NK-92 treated with Interleukin-12 subunit alpha and Interleukin-12 subunit beta, amount 100 ng/mL, for 24 hours (cell line): Measurements from ENCODE around the gene ADGRD1.
"Not testable (repeated sequence)": the region's sequence is repeated elsewhere in the genome, so short reads cannot be mapped to it uniquely, and the experiment has no call there.

Experiments
- DNase-seq: peaks from one replicate; lab custom pipeline; 2025; lab: John Stamatoyannopoulos, UW

Gene ADGRD1

DNA sequence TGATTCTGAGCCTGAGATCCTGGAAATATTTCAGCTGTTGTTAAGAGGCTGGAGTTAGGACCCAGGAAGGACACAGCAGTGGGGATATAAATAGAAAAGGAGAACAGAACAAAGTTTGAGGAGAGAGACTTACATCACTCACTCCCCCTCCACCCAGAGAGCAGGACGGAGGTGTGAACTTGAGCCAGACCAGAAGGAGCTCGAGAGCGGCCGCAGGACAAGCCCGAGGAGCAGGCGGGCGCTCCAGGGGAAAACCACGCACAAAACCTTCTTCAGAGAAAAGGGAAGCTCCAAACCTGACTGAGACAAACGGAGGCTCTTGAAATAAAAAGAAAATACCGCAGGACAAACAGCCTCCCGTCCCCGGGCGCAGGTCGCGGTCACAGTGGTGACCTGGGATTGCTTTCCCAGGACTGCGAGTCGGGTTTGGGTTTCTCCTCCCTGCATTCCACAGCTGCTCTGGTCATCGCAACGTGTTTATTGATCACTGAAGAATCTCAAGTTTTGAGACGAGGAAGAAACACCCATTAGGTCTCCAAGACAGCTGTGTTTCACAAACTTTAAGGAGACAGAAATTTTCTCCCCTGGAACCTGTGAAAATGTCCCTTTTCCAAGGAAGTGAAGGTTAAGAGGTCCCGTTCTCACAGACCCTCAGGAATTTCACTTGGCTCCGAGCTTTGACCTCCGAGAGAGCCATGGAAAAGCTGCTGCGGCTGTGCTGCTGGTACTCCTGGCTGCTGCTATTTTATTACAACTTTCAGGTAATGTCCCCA is at the start of gene ADGRD1:
Gene ADGRD1 (plus strand): TSS at position 137 of the 773 bp plus-strand sequence. CDS start 559 bp downstream, at position 696.
- DNase-seq = no peak

DNA sequence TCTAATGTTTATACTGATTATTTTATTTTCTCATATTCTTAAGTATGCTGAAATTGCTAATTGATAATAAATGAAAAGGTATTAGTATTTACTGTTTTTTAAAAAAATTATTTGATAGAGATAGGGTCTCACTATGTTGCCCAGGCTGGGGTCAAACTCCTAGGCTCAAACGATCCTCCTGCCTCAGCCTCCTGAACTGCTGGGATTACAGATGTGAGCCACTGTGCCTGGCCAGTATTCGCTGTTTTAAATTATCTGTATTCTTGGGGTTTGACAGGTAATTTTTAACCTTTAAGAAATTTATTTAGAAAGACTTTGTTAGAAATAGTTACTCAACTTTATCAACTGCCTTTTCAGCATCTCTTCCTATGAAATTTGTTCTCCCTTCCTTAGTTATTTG is 49.6 kb upstream of the ADGRD1 start:
- DNase-seq = no peak

DNA sequence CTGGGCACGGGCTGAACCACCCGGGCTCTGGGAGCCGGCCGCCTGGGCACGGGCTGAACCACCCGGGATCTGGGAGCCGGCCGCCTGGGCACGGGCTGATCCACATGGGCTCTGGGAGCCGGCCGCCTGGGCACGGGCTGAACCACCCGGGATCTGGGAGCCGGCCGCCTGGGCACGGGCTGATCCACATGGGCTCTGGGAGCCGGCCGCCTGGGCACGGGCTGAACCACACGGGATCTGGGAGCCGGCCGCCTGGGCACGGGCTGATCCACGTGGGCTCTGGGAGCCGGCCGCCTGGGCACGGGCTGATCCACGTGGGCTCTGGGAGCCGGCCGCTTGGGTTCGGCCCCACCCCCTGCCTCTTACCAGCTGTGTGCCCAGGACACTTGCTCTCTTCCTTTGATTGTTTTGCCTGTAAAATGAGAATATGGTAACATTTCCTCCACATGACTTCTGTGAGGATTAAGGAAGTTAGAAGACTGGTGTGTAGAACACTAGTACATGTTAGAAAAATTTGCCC is 48.7 kb upstream of the ADGRD1 start:
- not testable (repeated sequence) for DNase-seq

DNA sequence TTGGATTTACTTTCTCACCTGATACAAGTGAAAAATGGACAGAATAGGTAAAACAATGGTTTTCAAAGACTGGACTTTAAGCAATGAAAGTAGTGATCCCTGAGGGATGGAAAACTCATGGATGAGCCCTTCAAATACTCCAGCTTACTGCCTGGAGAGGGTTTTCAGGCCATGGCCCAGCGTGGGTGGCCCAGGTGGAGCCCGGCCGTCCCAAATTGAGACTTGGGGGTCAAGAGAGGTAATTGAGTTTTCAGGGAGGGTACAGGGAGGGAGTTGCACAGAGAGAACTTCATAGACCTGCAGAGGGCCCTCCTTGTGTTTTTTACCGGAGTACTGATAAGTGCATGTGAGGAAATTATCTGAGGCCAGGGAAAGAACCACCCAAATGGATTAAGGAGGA is 44.6 kb upstream of the ADGRD1 start:
- DNase-seq = no peak

DNA sequence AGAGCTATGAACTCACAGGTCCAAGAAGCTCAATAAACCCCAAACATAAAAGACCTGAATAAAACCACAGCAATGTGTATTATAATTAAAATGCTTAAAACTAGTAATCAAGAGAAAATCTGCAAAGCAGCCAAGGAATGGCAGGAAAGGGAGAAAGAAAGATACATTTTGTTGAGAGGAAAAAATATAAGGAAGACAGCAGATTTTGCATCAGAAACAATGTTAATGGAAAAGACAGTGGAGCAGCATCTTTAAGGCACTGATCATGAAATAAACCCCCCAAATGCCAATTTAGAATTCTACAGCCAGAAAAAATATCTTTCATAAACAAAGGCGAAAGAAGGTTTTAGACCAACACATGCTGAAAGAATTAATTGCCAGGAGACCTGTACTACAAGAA is 42.5 kb upstream of the ADGRD1 start:
- DNase-seq = no peak

DNA sequence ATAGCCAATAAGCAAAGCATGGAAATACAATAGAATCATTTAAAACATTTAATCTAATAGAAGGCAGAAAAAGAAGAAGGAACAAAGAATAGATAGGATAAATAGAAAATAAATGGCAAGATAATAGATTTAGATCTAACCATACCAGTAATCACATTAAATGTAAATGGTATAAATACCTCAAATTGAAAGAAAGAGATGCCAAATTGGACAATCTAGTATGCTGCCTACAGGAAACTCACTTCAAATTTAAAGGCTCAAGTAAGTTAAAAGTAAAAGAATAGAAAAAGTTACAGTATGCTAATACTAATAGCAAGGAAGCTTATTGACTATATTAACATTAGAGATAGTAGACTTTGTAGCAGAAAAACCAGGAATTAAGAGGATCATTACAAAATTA is 41.8 kb upstream of the ADGRD1 start:
- no peak for DNase-seq

DNA sequence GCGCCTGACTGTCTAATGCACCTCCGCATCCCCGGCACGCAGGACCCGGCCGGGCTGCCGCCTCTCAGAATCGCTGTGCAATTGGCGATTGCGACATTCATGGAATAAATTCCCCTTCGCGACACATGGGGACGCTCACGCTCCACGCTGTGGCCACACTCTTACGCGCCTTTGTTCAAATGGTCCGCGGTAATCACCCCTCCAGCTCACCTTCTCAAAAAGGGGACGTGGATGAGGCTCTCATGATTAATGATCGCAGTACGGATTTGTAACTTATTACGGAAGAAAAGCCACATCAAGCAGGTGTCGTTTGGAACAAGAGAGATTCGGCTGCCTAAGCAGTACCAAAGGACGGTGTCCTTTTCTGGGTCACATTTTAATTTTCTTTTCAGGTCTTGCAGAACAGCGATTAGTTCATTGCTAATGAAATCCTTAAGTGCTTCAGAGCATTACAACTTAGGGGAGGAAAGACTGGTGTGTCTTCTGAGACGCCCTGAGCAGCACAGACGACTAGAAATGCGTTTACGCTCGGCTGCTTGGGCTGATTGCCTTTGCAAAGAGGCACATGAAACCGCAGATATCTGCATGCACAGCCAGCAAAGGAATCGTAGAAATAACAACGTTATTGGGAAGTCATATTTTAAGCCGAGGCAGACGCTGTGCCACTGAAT is 37.3 kb upstream of the ADGRD1 start:
- no peak for DNase-seq

DNA sequence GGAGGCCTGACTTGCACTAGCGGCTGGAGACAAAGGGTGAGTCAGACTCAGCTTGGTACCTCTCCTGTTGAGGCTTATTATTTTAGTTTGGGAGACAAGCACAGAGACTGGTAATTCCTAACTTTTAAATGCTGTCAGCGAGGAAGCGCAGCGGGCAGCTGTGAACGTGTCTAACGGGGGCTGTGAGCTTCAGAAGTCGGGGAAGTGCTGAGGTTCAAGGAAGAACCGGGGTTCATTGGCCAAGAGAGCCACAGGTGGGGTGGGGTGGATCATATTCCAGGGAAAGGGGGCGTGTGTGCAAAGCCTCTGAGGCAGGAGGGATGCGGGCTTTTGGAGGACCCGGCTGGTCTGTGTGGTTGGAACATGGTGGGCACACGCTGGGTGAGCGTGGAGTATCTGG is 36.1 kb upstream of the ADGRD1 start:
- no peak for DNase-seq

DNA sequence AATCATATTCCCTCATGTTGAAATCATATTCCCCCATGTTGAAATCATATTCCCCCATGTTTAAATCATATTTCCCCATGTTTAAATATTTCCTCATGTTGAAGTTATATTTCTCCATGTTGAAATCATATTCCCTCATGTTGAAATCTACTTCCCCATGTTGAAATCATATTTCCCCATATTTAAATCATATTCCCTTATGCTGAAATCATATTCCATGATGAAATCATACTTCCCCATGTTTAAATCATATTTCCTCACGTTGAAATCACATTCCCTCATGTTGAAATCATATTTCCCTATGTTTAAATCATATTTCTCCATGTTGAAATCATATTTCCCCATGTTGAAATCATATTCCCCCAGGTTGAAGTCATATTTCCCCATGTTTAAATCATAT is 34.6 kb upstream of the ADGRD1 start:
- no peak for DNase-seq

DNA sequence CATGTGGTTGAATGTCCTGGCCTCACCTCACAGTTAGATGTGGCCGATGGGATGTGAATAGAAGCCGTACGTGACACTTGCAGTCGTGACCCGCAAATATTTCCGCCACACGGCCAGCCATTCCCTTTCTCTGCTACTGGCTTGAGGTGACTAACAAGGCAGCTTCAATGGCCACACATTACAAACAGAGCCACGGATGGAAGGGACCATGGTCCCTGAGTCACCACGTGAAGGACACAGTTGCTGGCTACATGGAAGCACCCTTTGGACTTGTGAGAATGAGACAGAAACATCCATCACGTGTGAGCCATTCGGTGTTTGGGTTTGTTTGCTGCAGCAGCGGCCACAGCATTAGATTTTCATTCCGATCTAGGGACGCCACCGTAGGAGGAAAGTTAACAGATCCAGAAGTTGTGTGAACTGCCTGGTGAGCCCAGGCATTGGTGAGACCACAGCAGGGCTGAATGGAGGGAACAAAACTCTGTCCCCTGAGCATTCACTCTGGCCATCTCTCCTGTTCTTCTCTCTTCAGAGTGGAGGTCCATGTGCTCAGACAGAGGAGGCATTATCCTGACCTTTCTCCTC is 33.5 kb upstream of the ADGRD1 start:
- DNase-seq = no peak

DNA sequence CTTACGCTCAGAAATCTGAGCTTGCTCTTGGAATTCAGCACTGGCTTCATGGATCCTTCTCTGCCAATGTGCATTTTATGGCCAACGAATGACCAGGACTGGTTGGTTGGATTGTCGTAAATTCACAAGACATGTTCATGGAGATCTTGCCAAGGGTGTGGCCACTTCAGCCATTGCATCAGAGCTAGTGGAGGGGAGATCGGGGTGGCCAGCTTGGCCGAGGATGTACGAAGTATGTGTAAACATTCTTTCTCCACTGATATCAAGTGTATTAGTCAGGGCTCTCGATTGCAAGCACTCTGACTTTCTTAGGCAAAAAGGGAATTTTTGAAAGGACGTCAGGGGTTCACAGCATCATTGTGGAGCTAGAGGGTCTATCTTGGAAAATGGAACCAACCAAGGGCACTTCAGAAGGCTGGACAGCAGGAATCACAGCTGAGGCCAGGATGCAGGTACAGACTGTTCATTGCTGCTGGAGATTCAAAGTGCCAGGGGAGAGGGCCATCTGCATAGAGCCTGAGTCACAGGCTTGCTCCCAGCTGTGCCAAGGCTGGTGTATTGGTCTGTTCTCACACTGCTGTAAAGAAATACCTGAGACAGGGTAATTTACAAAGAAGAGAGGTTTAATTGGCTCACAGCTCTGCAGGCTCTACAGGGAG is 32.9 kb upstream of the ADGRD1 start:
- DNase-seq = no peak

DNA sequence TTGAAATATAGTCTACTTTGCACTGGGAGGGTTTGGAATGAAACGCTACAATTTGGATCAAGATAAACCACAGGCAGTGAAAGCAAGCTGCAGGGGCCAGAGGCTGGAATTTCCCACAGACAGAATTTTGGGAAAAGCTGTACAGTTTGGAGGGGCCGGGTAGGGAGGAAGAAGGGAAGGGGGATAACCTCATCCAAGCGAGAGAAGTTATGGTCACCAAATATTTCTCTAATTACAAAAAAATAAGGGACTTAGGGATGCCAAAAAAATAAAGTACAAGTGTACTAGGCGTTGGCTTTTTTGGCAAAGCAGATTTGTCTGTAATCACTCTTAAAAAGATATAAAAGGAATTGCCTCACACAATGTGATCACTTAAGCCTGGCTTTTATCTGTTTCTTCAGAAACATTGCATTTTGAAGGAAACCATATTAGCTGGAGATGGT is 31.2 kb upstream of the ADGRD1 start:
- no peak for DNase-seq

DNA sequence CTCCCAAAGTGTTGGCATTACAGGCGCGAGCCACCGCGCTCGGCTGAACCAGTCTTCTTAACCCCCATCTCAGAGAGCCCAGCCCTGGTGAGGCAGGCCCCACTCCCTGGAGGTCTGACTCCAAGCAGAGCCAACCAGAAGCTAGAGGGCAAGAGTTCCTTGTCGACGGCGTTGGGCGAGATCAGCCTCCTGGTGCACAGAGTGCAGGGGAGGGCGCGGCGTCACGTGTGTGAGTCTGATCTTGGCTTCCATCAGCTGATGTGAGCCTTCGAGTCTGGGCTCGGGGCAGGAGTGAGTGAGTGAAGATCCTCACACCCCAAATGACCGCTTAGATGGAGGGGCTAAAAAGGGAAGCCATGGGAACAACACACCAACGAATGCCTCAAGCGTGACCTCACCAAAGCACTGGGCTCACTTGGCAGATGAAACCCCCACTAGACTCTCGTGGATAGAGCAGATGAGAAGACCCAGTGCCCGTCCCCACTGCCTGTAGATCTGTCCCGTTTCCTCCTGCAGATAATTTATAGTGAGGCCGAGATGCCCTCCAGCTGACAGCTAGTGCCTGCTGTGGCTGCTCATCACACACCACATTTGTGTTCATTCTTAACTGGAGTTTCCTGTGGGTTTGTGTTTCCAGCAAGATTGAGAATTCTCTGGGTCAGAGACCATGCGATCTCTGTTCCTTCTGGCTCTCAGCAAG is 28.6 kb upstream of the ADGRD1 start:
- no peak for DNase-seq

DNA sequence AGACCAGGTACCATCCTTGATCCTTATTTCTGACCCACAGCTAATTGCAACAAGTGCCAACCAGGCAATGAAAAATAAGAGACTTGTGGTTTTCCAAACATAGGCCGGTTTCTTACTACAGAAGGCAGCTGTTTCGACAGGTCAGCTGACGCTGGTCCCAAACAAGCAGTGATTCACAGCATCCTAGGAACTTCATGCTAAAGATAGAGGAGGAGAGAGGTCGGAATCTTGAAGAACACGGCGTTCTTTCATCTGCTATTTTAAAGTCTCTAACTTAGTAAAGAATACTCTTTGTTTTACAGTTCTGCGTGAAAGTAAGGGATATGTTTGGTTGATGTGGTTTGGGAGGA is 28.1 kb upstream of the ADGRD1 start:
- DNase-seq = no peak

DNA sequence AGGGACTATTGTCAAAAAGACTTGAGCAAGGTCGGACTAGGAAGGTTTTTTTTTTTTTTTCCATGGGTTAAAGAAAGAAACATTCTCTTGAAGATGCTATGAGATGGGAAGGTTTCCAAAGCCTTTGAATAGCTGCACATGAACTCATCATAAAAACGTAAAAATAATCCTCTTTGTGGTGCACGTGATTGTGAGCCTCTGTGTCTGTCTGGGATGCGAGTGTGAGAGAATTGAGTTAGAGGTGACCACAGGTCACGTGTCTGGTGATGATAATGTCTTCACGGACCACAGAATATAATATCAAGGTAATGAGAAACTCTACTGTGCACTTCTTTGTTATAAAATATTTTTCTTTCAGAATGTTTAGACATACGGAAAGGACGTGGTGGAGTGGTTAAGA is 24.3 kb upstream of the ADGRD1 start:
- no peak for DNase-seq

DNA sequence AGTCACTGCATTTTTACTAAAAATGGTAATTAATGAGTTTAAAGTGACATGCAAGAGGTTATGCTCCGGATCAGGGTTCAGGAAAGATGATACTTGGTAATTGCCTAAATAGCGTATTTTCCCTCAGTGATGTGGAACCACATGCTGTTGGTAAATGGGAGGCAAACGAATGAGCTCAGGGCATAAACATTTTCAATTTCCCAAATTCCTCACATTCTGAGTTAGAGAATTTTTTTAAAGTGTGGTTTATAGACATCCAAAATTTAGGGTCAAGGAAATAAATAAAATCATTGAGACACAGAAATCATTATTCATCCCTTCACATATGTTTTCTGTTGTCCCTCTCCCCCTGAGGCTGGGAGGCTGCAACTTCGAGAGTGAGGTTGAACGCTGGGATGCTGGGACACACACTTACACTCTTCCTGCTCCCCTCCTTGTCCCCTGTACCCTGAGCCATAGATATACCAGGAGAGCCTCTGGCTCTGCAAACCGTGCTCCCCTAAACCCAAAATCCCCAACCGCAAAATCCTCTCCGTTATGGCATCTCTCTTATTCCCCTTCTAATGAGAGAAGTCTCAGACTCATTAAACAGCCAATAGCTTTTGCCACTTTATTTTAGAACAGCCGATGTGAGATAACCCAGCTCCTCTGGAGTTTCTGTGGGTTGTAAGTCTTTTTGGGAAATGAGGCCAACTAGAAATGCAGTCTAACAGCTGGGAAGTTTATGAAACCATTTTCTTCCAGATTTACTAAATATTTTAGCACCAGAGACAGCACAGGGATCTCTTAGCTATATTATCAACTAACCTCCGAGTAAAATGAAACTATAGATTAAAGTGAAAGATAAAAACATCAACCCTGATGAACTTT is 21.4 kb upstream of the ADGRD1 start:
- DNase-seq = no peak

DNA sequence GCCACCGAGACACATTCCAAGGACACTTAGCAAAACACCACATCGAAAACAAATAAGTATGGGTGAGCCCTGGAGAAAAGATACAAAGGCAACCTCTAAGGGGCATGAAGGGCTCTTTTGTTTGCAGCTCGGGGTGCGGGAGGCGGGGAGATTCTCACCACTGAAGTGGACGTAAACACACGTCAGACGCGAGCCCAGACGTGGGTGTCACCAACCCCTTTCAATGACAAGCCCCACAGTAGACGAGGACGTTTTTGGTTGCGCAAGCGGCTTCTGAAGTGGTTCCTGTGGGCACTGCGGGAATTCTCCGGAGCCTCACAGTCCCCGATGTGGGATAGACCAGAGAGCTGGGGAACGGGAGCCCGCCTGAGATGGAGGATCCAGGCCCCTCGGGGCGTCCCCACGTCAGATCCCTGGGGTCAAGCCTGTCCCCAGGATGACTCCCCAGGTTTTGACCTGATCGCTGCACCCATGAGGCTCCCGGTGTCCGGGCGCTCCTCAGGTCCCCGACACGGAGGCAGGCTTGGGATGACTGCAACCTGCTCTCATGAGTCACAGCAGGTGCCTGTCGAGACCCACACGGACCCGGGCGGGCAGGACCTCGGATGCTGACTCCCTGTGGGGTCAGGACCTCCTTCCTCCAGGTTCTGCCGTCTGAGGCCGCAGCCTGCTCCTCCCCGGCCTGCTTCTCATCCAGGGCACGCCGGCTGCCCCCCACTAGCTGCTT is 20.3 kb upstream of the ADGRD1 start:
- DNase-seq = no peak

DNA sequence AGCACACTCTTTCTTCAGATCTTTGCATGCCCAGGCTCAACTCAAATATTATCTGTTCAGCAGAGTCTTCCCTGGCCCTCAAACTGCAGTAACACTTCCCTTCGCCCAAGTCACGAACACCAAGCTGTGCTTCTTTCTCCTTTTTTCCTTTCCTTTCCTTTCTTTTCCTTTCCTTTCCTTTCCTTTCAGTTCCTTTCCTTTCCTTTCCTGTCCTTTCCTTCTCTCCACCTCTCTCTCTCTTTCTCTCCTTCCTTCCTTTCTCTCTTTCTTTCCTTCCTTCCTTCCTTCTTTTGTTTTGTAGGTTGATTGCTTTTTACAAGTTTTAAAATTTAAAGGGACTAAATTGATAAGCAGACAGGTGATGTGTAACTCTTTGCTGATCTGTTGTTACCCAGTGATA is 19.0 kb upstream of the ADGRD1 start:
- DNase-seq = no peak

DNA sequence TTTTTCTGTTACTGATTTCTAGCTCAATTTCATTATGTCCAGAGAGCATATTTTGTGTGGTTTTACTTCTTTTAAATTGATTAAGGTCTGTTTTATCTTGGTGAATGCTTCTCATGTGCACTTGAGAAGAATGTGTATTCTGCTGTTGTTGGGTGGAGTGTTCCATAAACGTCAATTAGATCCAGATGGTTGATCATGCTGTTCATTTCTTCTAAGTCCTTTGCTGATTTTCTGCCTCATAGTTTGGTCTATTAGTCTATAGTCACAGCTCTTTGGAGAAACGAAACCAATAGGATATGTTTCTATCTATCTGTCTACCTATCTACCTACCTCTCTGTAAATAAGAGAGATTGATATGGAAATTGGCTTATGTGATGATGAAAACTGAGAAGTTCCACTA is 17.1 kb upstream of the ADGRD1 start:
- no peak for DNase-seq

DNA sequence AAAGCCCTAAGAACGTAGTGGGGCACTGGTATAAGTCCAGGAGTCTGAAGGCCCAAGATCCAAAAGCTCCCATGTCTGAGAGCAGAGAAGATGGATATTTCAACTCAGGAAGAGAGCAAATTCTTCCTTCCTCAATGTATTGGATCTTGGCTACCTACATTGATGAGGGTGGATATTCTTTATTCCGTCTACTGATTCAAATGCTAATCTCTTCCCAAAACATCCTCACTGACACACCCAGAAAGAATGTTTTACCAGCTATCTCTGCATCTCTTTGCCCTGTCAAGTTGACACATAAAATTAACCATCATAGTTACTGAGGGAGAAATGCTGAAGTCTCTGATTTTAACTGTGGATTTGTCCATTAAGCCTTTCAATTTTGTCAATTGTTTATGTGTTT is 16.6 kb upstream of the ADGRD1 start:
- DNase-seq = no peak
